Glutamatergic neuron (in vitro differentiated cells): Measurements from ENCODE around the gene L3MBTL4. TPM values are rescaled to one million over a fixed set of nuclear protein-coding genes. Genes with fewer than 3 reads are reported as not detected.

Experiments
- DNase-seq: peaks from one replicate; pipeline ENCODE4 v3.0.0; 2022
- H3K27ac Mint-ChIP-seq: one replicate; pipeline ENCODE4 v1.8.0; 2020; ENCODE audit warnings: mild to moderate bottlenecking, mixed read lengths, inconsistent platforms; ENCODE audit not compliant: unreplicated experiment
- H3K27me3 Mint-ChIP-seq: one replicate; pipeline ENCODE4 v1.8.0; 2020; ENCODE audit warnings: mild to moderate bottlenecking, moderate library complexity, mixed read lengths, inconsistent platforms; ENCODE audit not compliant: unreplicated experiment
- H3K36me3 Mint-ChIP-seq: one replicate; pipeline ENCODE4 v1.8.0; 2020; ENCODE audit warnings: mild to moderate bottlenecking, mixed read lengths, inconsistent platforms; ENCODE audit not compliant: unreplicated experiment
- H3K4me1 Mint-ChIP-seq: one replicate; pipeline ENCODE4 v1.8.0; 2020; ENCODE audit warnings: mild to moderate bottlenecking, low read depth, mixed read lengths, inconsistent platforms; ENCODE audit not compliant: unreplicated experiment
- H3K4me3 Mint-ChIP-seq: one replicate; pipeline ENCODE4 v1.8.0; 2020; ENCODE audit warnings: mild to moderate bottlenecking, mixed read lengths, inconsistent platforms; ENCODE audit not compliant: unreplicated experiment
- H3K9me3 Mint-ChIP-seq: one replicate; pipeline ENCODE4 v1.8.0; 2020; ENCODE audit warnings: mild to moderate bottlenecking, moderate library complexity, mixed read lengths, inconsistent platforms; ENCODE audit not compliant: unreplicated experiment
- total RNA-seq: library from RNA; stranded (reverse); fragmentation: NEBNext Ultra II Directional; extraction: Animal tissue kit (Norgen Biotek cat#: 25700); gene quantifications from one replicate; pipeline ENCODE4 v1.2.1, GENCODE V29; 2021; ENCODE audit not compliant: unreplicated experiment
- TF ChIP-seq, protein P1 (sequence below): fragments of 200-600 bp; sonication (generic); IDR thresholded peaks from one replicate; pipeline ENCODE4 v1.5.0; 2021; ENCODE audit not compliant: partially characterized antibody, unreplicated experiment

Gene L3MBTL4
- total RNA-seq, 1 donor from 2014 or later, result 0.32 TPM

DNA sequence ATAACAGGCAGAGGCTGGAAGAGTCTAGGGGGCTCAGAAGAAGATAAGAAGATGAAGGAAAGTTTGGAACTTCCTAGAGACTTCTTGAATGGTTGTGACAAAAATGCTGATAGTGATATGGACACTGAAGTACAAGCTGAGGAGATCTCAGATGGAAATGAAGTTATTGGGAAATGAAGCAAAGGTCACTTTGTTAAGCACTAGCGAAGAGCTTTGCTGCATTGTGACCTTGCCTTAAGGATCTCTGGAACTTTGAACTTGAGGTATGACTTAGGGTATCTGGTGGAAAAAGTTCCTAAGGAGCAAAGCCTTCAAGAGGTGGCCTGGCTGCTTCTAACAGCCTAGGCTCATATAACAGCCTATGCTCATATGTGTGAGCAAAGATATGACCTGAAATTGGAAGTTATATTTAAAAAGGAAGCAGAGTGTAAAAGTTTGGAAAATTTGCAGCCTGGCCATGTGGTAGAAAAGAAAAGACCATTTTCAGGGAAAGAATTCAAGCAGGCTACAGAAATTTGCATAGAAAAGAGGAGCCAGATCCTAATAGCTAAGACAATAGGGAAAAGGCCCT lies 91.3 kb downstream of the L3MBTL4 start:
- no peaks in the 10 kb centered on the region for H3K27me3 Mint-ChIP-seq
- TF ChIP-seq, protein P1, sequence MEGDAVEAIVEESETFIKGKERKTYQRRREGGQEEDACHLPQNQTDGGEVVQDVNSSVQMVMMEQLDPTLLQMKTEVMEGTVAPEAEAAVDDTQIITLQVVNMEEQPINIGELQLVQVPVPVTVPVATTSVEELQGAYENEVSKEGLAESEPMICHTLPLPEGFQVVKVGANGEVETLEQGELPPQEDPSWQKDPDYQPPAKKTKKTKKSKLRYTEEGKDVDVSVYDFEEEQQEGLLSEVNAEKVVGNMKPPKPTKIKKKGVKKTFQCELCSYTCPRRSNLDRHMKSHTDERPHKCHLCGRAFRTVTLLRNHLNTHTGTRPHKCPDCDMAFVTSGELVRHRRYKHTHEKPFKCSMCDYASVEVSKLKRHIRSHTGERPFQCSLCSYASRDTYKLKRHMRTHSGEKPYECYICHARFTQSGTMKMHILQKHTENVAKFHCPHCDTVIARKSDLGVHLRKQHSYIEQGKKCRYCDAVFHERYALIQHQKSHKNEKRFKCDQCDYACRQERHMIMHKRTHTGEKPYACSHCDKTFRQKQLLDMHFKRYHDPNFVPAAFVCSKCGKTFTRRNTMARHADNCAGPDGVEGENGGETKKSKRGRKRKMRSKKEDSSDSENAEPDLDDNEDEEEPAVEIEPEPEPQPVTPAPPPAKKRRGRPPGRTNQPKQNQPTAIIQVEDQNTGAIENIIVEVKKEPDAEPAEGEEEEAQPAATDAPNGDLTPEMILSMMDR, result no peak

DNA sequence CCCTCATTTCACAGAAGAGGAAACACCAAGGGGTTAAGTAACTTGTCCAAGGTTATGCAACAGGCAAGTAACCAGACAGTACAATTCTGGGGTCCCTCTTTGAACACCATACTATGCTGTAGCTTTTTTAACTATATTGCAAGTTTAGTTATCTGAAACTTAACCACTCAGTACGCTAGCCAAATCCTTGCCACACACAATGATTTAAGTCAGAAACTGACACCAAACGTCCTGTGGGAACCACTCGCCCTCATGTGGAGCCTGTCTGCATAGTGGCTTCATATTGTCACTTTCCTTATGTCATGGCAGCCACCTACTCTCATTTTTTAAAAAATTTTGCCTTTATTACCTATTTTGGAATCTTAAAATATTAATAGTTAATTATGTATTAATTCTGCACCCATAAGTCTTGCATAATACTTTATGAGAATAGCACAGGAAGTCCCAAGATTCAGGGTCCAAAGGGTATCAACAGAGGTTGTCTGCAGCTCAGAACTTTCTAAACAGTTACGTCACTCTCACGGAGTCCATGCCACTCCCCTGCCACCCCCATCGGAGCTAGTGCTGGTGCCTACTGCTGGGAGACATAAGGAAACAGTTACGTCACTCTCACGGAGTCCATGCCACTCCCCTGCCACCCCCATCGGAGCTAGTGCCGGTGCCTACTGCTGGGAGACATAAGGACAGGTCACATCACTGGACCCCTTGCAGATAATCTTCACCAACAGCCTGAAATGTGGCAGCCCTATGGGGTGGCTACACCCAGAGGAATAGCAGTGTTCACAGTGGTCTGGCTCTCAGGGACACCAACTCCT lies 99.0 kb downstream of the L3MBTL4 start:
- Mint-ChIP-seq H3K27ac (no peak overlapping the region), H3K36me3 (peaks cover 5% of the 10 kb centered on the region), H3K4me1 (no peaks in the 10 kb centered on the region), H3K4me3 (no peak overlapping the region), H3K9me3 (peaks cover 1% of the 10 kb centered on the region), H3K27me3 (no peaks in the 10 kb centered on the region)
- DNase-seq, result no peak
- TF ChIP-seq, protein P1, result no peak

More for the DNA sequence above, 91.3 kb downstream of the L3MBTL4 start:
- Mint-ChIP-seq H3K9me3 (peaks cover 5% of the 10 kb centered on the region), H3K4me3 (no peak overlapping the region), H3K27ac (no peak overlapping the region), H3K36me3 (peaks cover 7% of the 10 kb centered on the region), H3K4me1 (no peaks in the 10 kb centered on the region)
- no peak for DNase-seq

DNA sequence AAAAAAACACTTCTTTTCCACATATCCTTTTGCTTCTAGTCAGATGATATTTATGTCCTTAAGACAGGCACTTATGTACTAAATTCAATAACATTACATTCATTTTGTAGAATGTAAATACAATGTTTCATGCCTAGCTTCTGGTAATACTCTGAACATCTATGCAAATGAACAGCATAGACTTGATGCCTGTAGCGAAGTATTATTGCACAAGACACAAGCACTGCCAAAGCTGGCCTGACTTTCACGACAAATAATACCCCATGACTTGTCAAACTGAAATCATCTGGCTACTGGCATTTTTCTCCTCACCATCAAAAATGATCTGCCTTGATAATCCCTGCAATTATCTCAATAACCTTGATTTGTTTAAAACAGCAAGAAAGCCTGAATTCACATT lies 101.3 kb downstream of the L3MBTL4 start:
- H3K36me3 Mint-ChIP-seq, result peaks cover 5% of the 10 kb centered on the region
- H3K27me3 Mint-ChIP-seq, result no peaks in the 10 kb centered on the region
- no peak for DNase-seq
- no peaks in the 10 kb centered on the region for H3K4me1 Mint-ChIP-seq
- no peak overlapping the region for H3K27ac Mint-ChIP-seq
- H3K4me3 Mint-ChIP-seq, result no peak overlapping the region
- TF ChIP-seq, protein P1, result no peak
- H3K9me3 Mint-ChIP-seq, result peaks cover 1% of the 10 kb centered on the region

DNA sequence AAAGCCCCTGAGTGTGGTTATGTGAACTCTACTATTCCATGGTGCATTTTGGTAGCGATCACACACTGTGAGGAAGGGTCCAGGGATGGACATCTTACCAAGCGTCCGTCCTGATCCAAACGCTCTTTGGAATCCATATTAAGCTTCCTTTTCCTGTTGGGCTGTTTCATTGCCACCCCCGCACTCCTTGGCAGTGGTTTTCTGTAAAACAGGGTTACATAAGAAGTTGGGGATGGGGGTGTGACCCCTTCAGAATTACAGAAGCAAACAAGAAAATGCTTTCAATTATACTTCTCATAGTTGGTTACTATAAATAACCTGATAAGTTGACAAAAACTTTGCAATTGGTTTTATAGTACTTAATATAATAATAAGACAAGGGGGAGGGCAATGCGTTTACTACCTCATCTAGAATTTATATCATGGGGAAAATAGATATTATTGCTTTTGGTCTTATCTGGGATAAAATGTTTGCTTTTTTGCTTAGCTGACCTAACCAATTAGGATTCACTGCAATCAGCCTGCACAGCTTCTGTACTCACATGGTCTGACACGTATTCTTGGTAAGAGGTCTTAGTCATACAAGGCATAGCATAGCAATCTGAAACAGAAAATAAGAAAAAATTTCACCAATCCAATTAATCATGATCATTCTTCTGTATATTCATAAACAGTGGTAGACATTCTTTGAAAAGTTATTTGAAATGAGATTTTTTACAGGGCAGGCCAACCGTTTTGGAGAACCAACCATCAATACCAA lies 103.1 kb downstream of the L3MBTL4 start:
- Mint-ChIP-seq H3K4me3 (no peak overlapping the region), H3K27ac (no peak overlapping the region), H3K27me3 (no peaks in the 10 kb centered on the region), H3K4me1 (no peaks in the 10 kb centered on the region), H3K9me3 (peaks cover 1% of the 10 kb centered on the region), H3K36me3 (peaks cover 5% of the 10 kb centered on the region)
- DNase-seq, result no peak
- TF ChIP-seq, protein P1, result no peak

DNA sequence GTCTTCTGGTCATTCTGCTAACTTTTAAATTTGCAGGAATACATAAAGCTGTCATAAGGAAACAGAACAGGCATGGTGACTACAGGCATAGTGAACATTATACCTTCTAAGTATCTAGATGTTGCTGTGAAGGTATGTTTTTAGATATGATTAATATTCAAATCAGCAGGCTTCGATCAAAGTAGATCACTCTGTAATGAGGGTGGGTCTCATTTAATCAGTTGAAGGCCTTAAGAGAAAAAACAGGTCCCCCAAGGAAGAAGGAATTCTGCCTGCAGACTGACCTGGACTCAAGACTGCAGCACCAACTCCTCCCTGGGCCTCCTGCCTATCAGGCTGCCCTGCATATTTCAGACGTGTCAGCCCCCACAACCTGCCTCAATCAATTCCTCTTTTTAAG lies 104.0 kb downstream of the L3MBTL4 start:
- DNase-seq, result no peak
- Mint-ChIP-seq H3K36me3 (peaks cover 5% of the 10 kb centered on the region), H3K4me1 (no peaks in the 10 kb centered on the region), H3K9me3 (peaks cover 1% of the 10 kb centered on the region), H3K4me3 (no peak overlapping the region), H3K27me3 (no peaks in the 10 kb centered on the region), H3K27ac (no peak overlapping the region)
- TF ChIP-seq, protein P1, result no peak
